Activated CD4-positive, alpha-beta memory T cell treated with anti-CD3 and anti-CD28 coated beads, Interleukin-2, amount 10 ng/mL, durations not matched to agents 7 days and 5 days (primary cell): ENCODE results near the gene RSPO1. TPM values are rescaled to one million over a fixed set of nuclear protein-coding genes. Genes with fewer than 3 reads are reported as not detected.

ENCODE experiments used
- CTCF ChIA-PET: fragments of 350-600 bp; sonication (Branson Sonifier 250); formaldehyde crosslinking; loops from one replicate; lab custom pipeline; 2021; ENCODE audit warnings: antibody characterized with exemption, inconsistent platforms; lab: Charles Lee
- POLR2A ChIA-PET: fragments of 350-600 bp; sonication (Branson Sonifier 250); formaldehyde crosslinking; loops from one replicate; lab custom pipeline; 2021; ENCODE audit warnings: antibody characterized with exemption; lab: Charles Lee
- DNase-seq: peaks from one replicate; pipeline ENCODE4 v3.0.0-alpha.2; 2020
- H3K27ac Mint-ChIP-seq: one replicate; pipeline ENCODE4 v1.8.0; 2021; ENCODE audit warnings: mild to moderate bottlenecking, mixed read lengths
- H3K27me3 Mint-ChIP-seq: one replicate; pipeline ENCODE4 v1.8.0; 2021; ENCODE audit warnings: mixed read lengths
- H3K36me3 Mint-ChIP-seq: one replicate; pipeline ENCODE4 v1.8.0; 2021; ENCODE audit warnings: low read depth, mixed read lengths
- H3K4me1 Mint-ChIP-seq: one replicate; pipeline ENCODE4 v1.8.0; 2021; ENCODE audit warnings: mixed read lengths
- H3K4me3 Mint-ChIP-seq: one replicate; pipeline ENCODE4 v1.8.0; 2021; ENCODE audit warnings: mild to moderate bottlenecking, mixed read lengths
- H3K9me3 Mint-ChIP-seq: one replicate; pipeline ENCODE4 v1.8.0; 2021; ENCODE audit warnings: mixed read lengths
- total RNA-seq, 2 experiments: library from RNA; stranded (reverse); gene quantifications; one replicate each; pipeline ENCODE4 v1.2.3, GENCODE V29; 2021

RSPO1 gene
- total RNA-seq, 2 experiments from 2014 or later = not detected

DNA sequence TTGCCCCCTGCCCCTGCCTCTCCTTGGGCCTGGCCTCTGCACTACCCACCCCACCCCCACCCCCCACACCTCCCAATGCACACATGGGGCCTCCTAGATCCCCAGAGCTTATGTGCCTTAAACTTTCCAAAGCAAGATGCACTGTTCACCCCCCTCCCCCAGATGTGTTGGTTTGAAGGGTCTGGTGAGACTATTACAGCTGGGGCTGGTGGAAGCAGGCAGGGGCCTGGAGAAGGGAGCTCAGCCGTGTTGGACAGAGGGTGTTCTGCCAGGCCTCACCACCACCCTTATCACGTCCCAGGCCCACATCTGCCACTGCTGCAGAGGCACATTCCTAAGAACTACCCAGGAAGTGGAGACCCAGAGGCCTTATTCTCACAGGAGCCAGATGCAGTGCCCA is 18.3 kb upstream of the RSPO1 start:
- no peak overlapping the region for H3K4me3 Mint-ChIP-seq
- DNase-seq = no peak
- peaks cover 11% of the 10 kb centered on the region for H3K27me3 Mint-ChIP-seq
- CTCF ChIA-PET = no interaction called here
- no peaks in the 10 kb centered on the region for H3K4me1 Mint-ChIP-seq
- H3K36me3 Mint-ChIP-seq = no peaks in the 10 kb centered on the region
- H3K27ac Mint-ChIP-seq = no peak overlapping the region
- H3K9me3 Mint-ChIP-seq = no peaks in the 10 kb centered on the region
- POLR2A ChIA-PET = no interaction called here

GRCh38 chr1:37651803-37652202 is 17.1 kb upstream of the RSPO1 start:
- H3K27me3 Mint-ChIP-seq = peaks cover 9% of the 10 kb centered on the region
- no peaks in the 10 kb centered on the region for H3K4me1 Mint-ChIP-seq
- DNase-seq = no peak
- POLR2A ChIA-PET = no interaction called here
- no peak overlapping the region for H3K27ac Mint-ChIP-seq
- H3K36me3 Mint-ChIP-seq = no peaks in the 10 kb centered on the region
- CTCF ChIA-PET = no interaction called here
- H3K4me3 Mint-ChIP-seq = no peak overlapping the region
- no peaks in the 10 kb centered on the region for H3K9me3 Mint-ChIP-seq

- no peaks in the 10 kb centered on the region for H3K36me3 Mint-ChIP-seq
- no peaks in the 10 kb centered on the region for H3K9me3 Mint-ChIP-seq
- no peak for DNase-seq
- peaks cover 6% of the 10 kb centered on the region for H3K27me3 Mint-ChIP-seq
- H3K4me1 Mint-ChIP-seq = no peaks in the 10 kb centered on the region
- no peak overlapping the region for H3K4me3 Mint-ChIP-seq
- ChIA-PET CTCF (no interaction called here), POLR2A (no interaction called here)
- no peak overlapping the region for H3K27ac Mint-ChIP-seq
These were observed 16.0 kb upstream of the RSPO1 start for GRCh38 chr1:37650721-37651120.

DNA sequence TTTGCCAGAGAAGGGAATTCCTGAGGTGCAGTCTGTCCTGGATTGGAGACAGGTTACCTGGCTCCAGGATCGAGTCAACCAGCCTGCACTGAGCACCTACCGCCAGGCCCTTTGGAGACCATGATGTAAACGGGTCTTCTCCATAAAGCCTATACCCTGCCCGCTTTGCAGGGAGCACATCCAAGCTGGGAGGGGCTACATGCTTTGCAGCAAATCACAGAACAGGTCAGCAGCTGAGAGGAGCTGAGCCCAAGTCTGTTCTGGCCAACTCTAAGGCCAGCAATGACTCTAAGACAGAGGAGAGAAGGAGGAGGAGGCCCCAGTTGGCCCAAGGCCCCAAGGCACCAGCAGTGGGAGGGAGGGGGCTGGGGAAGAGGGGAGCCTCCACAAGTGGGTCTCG is 15.5 kb upstream of the RSPO1 start:
- no peaks in the 10 kb centered on the region for H3K4me1 Mint-ChIP-seq

DNA sequence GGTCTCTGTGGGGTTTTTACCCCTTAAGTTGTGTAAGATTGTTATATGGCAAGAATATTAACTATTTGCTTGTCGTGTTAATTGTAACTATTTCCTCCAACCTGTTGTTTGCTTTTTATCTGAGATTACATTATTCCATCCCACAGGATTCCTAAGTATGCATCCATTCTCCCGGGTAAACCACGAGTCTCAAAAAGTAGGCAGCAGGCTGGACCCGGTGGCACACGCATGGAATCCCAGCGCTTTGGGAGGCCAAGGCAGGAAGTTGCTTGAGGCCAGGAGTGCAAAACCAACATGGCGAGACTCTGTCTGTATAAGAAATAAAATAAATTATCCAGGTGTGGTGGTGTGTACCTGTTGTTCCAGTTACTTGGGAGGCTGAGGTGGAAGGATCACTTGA is 12.6 kb upstream of the RSPO1 start:
- H3K27ac Mint-ChIP-seq = no peak overlapping the region
- no peak for DNase-seq
- no peak overlapping the region for H3K4me3 Mint-ChIP-seq
- H3K36me3 Mint-ChIP-seq = no peaks in the 10 kb centered on the region
- no peaks in the 10 kb centered on the region for H3K4me1 Mint-ChIP-seq
- peaks cover 18% of the 10 kb centered on the region for H3K27me3 Mint-ChIP-seq
- CTCF ChIA-PET = no interaction called here
- H3K9me3 Mint-ChIP-seq = no peaks in the 10 kb centered on the region
- POLR2A ChIA-PET = no interaction called here

More for the DNA sequence above, 15.5 kb upstream of the RSPO1 start:
- CTCF ChIA-PET = no interaction called here
- no peak overlapping the region for H3K27ac Mint-ChIP-seq
- H3K4me3 Mint-ChIP-seq = no peak overlapping the region
- H3K9me3 Mint-ChIP-seq = no peaks in the 10 kb centered on the region
- POLR2A ChIA-PET = no interaction called here
- no peaks in the 10 kb centered on the region for H3K36me3 Mint-ChIP-seq
- peaks cover 6% of the 10 kb centered on the region for H3K27me3 Mint-ChIP-seq
- no peak for DNase-seq

DNA sequence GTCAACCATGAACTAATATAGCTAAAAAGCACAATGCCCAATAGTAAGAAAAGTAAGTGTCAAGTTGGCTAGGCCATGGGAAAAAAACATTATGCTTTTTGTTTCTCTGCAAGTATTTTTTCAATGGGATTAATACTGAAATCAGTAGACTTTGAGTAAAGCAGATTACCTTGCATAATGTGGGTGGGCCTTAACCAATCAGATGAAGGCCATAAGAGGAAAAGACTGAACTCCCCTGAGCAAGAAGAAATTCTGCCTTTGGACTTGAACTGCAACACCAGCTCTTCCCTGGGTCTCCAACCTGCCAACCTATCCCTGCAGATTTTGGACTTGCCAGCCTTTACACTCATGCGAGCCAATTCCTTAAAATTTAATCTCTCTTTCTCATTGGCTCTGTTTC is 6.4 kb upstream of the RSPO1 start:
- Mint-ChIP-seq H3K27ac (no peak overlapping the region), H3K9me3 (no peaks in the 10 kb centered on the region), H3K4me3 (no peak overlapping the region), H3K27me3 (peaks cover 35% of the 10 kb centered on the region), H3K36me3 (no peaks in the 10 kb centered on the region), H3K4me1 (no peaks in the 10 kb centered on the region)
- ChIA-PET CTCF (no interaction called here), POLR2A (no interaction called here)
- no peak for DNase-seq

DNA sequence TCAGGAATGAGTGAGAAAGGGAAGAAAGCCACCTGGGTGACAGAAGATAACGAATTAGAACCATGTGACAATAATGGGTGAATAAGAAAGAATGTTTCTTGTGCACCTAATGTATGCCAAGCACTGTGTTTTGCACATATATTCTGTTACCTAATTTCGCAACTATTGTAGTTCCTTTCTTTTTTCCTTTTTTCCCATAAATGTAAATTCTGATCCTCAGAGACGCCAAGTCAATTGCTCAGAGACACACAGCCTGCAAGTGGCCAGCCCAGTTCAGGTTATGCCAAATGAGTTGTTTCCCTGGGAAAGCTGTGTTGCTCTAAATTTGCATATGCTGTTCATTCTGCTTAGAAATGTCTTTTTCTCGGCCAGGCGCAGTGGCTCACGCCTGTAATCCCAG is 1.7 kb upstream of the RSPO1 start:
- no peak for DNase-seq
- Mint-ChIP-seq H3K4me3 (no peak overlapping the region), H3K9me3 (no peaks in the 10 kb centered on the region), H3K4me1 (peaks cover 5% of the 10 kb centered on the region), H3K27ac (no peak overlapping the region), H3K36me3 (peaks cover 2% of the 10 kb centered on the region), H3K27me3 (peaks cover 58% of the 10 kb centered on the region)
- ChIA-PET POLR2A (no interaction called here), CTCF (no interaction called here)

DNA sequence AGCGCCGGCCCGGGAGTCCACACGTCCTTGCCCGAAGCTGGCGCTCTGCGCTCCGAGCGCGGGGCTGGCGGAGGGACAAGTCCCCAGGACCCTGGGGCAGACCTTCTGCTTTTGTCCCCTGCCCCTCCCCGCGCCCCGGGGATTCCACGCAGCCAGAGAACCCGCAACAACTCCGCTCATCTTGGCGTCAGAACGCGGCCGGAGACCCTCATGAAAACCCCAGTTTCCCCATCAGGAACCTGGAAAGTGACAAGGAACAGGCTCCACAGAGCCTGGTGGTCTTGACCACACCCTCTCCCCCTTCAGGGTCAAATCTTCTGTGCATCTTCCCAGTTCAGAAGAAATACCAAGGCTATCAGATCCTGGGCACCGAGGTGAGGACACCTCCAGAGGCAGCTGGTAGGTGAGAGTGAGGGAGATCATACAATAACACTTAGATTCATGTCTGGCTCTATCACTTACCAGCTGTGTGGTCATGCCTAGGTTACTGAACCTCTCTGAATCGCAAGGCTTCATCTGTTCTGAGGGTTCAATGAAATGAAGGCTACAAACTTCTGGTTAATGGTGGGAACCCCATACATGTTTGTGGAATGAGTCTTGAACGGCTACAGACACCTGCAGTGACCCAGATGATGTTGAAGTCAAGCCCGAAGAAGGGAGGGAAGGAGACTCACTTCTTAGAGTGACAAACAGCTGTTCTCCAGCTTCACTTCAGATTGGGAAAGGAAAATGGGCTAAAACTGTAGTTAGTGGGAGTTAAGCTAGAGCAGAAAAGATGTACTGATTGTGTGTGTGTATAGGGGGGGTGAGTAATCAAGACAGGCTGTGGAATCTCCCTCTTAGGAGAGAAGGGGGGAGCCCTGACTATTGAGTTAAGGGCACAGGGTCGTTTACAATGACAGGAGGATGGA is 555 bp upstream of the RSPO1 start:
- Mint-ChIP-seq H3K27me3 (peaks cover 70% of the 10 kb centered on the region), H3K27ac (no peak overlapping the region), H3K4me1 (peaks cover 5% of the 10 kb centered on the region), H3K9me3 (no peaks in the 10 kb centered on the region), H3K36me3 (peaks cover 2% of the 10 kb centered on the region), H3K4me3 (no peak overlapping the region)
- ChIA-PET POLR2A (no interaction called here), CTCF (no interaction called here)
- no peak for DNase-seq

- POLR2A ChIA-PET = no interaction called here
- H3K27ac Mint-ChIP-seq = no peak overlapping the region
- no peak overlapping the region for H3K4me3 Mint-ChIP-seq
- H3K36me3 Mint-ChIP-seq = peaks cover 2% of the 10 kb centered on the region
- peaks cover 84% of the 10 kb centered on the region for H3K27me3 Mint-ChIP-seq
- peaks cover 5% of the 10 kb centered on the region for H3K4me1 Mint-ChIP-seq
- no peak for DNase-seq
- no peaks in the 10 kb centered on the region for H3K9me3 Mint-ChIP-seq
- CTCF ChIA-PET = no interaction called here
These were observed 801 bp downstream of the RSPO1 start for GRCh38 chr1:37633938-37634243.

GRCh38 chr1:37633040-37633937 is 1.4 kb downstream of the RSPO1 start:
- peaks cover 2% of the 10 kb centered on the region for H3K36me3 Mint-ChIP-seq
- CTCF ChIA-PET = no interaction called here

GRCh38 chr1:37631036-37631435 is 3.7 kb downstream of the RSPO1 start:
- peaks cover 2% of the 10 kb centered on the region for H3K36me3 Mint-ChIP-seq
- ChIA-PET POLR2A (no interaction called here), CTCF (no interaction called here)
- peaks cover 81% of the 10 kb centered on the region for H3K27me3 Mint-ChIP-seq
- peaks cover 5% of the 10 kb centered on the region for H3K4me1 Mint-ChIP-seq
- no peak for DNase-seq
- no peak overlapping the region for H3K27ac Mint-ChIP-seq
- no peaks in the 10 kb centered on the region for H3K9me3 Mint-ChIP-seq
- H3K4me3 Mint-ChIP-seq = no peak overlapping the region

More at GRCh38 chr1:37633040-37633937, 1.4 kb downstream of the RSPO1 start:
- Mint-ChIP-seq H3K4me3 (no peak overlapping the region), H3K9me3 (no peaks in the 10 kb centered on the region), H3K4me1 (peaks cover 5% of the 10 kb centered on the region), H3K27me3 (peaks cover 86% of the 10 kb centered on the region), H3K27ac (no peak overlapping the region)
- DNase-seq = no peak
- POLR2A ChIA-PET = no interaction called here

DNA sequence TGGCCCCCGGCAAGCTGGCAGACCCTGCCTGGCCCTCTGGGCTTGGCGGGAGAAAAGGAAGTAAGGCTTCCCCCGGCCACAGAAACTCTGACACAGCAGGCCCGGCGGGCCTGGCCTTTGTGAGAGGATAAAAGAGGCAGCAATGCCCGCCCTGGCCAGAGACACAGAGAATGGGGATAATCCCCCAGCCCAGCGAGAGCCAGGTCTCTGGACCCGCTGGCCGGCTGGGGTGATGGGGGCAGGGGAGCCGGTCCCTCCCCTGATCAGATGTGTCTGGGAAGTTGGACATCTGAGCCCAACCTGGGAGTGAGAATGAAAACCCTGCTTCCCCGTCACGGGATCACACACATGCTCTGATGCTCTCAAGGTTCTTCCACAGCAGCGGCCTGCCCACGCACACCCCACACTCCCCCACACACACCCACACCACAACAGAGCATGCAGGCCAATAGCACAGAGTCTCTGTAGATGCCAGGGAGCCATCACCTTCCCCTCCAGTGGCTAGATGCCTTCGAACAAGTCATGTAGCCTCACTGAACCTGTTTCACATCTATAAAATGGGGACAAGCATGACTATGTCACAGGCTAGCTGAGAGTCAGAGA is 4.2 kb downstream of the RSPO1 start:
- Mint-ChIP-seq H3K27ac (no peak overlapping the region), H3K4me3 (no peak overlapping the region), H3K36me3 (peaks cover 2% of the 10 kb centered on the region), H3K27me3 (peaks cover 76% of the 10 kb centered on the region), H3K4me1 (peaks cover 5% of the 10 kb centered on the region), H3K9me3 (no peaks in the 10 kb centered on the region)
- ChIA-PET POLR2A (no interaction called here), CTCF (no interaction called here)
- no peak for DNase-seq

DNA sequence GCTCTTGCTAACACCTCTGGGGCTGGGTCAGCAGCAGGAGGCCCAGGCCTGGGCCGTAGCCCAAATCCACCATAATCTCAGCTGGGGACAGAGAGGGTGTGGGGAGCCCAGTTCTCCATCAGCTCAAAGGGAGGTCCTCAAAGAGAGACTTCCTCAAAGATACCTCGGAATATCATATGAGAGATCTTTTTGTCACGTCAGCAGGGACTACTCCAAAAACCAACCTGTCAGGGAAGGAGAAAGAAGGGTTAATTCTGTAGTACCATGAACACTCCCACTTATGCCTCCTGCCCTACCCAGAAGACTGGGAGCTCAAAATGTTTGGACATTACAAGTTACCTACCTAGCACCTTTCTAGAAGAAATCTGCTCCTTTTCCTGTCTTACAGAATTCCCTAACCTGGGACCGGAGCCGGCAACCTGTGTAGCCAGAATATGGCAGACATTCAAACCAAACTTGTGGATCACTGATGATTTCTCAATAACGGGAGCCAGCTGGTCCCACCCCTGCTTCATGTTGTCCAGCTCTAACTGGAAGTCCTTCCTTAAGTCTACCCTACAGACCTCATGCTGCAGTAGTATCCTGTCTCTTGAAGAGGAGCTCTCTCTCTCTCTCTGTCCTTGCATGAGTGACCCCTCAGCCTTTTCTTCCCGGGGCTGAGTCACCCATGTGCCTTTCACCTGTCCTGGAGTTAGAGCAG is 4.8 kb downstream of the RSPO1 start:
- Mint-ChIP-seq H3K4me3 (no peak overlapping the region), H3K9me3 (no peaks in the 10 kb centered on the region), H3K36me3 (no peaks in the 10 kb centered on the region), H3K27me3 (peaks cover 74% of the 10 kb centered on the region), H3K4me1 (peaks cover 2% of the 10 kb centered on the region), H3K27ac (no peak overlapping the region)
- DNase-seq = no peak
- CTCF ChIA-PET = no interaction called here
- POLR2A ChIA-PET = no interaction called here
